HG02798 (cell line): ENCODE data around the gene ANKRD44.

Source experiments
- ATAC-seq: cut with Tn5 transposase; IDR thresholded peaks from one replicate; pipeline ENCODE4 v1.9.1; 2021; ENCODE audit warnings: mild to moderate bottlenecking; ENCODE audit not compliant: unreplicated experiment, poor library complexity

The ANKRD44 gene

DNA sequence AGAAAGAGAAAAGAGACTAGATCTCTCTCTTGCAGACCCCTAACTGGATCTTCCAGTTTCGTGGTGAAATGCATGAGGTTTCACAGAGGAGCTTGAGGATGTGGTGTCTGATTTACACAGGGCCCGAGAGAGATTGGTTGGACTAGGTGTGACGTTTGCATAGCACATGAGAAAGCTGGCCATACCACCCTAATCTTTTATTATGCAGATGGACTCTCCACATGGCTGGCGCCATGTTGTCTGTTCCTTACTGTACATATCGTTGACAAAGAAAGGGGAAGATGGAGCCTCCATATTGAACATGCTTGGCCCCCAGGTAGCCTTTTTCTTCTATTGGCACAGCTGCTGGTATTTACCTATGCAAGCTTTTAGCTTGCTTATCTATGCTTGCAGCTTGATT lies 356.6 kb downstream of the ANKRD44 start:
- no peak for ATAC-seq

DNA sequence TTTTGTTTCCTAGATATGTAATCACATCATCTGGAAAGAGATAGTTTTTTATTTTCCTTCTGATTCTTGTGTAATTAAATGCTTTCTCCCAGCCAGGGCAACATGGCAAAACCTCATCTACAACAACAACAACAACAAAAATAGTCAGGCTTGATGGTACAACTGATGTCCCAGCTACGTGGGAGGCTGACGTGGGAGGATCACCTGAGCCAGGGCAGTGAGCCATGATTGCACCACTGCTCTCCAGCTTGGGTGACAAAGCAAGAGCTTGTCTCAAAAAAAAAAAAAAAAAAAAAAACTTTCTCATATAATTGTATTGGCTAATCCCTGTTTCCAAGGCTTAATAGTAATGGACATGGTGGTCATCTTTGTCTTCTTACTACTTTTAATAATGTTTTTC lies 357.6 kb downstream of the ANKRD44 start:
- no peak for ATAC-seq

DNA sequence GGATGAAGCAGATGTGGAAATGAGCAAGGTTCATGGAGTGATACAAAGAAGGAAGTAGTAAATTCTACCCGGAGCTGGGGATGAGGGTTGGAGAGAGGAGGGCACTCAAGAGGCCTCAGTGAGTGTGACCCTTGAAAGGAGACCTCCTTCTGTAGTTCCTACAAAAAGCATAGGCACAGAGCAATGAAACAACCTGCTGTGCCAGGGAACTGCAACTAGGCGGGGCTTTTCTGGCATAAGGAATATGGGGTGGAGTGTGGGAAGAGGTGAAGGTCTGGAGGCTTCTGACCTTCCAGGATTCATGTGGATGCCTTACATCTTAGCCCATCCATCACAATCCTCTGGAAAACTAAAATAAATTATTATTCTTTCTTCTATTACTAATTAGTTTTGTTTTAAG lies 358.6 kb downstream of the ANKRD44 start:
- ATAC-seq, result no peak

DNA sequence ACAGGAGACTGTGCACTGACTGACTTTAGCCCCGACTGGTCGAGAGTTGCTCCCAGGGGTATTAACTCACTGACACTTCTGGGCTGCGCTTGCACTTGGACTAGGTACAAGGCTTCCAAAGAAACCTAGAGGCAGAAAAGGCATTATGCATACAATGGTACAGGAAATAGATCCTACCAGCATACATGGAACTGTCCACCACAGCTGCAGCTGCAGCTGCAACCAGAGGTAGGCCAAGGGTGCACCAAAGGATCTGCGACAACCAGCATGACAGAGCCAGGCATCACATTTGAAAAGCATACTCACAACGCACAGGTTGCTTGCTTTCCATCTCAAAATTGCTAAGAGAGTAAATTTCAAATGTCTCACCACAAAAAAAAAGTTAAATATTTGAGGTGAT lies 361.5 kb downstream of the ANKRD44 start:
- no peak for ATAC-seq

DNA sequence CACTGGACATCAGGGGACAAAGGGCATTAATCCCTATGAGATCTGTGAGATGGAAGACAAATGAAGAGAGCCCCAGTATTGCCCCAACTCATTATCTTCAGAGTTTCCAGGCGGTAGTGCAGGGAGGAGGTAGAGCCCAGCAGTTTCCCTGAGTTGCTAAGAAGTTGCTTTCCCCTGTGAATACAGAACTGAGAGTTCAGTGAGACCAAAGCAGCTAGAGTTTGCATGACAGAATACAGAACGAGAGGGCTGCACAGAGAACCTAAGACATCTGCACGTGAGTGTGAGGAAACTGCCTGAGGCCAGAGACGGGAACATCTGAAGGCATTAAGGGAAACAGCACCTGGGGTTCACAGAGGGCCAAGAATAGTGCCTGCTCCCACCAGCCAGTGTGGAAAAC lies 366.0 kb downstream of the ANKRD44 start:
- peak; percentile 94 for ATAC-seq

DNA sequence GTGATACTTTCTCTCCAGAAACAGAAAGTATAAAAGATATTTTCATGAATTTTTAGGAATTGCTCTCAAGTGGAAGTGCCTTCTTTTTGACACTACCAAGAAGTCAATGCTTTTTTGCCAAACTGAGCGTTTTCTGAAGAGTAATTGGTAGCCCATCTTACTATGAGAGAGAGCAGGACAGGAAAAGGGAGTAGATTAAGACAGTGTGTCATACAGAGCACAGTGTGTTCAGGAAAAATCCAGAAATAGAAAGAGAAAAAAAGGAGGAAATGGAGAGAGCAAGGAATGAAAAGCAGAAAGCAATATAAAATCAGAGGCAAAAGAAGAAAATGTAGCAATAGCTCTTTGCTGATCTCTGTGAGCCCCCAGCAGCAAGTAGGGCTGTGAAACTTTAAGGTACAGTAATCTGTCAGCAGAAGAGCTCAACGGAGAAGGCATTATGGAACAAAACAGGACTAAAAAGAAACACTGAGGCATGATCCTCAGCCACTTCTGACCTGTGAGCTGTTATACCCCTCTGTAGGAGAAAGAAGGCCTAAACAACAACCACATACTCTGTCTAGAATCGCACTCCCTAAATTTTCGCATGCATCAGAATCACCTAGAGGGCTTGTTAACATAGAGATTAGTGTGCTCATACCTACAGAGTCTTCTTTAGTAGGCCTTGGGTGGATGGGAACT lies 369.0 kb downstream of the ANKRD44 start:
- no peak for ATAC-seq

DNA sequence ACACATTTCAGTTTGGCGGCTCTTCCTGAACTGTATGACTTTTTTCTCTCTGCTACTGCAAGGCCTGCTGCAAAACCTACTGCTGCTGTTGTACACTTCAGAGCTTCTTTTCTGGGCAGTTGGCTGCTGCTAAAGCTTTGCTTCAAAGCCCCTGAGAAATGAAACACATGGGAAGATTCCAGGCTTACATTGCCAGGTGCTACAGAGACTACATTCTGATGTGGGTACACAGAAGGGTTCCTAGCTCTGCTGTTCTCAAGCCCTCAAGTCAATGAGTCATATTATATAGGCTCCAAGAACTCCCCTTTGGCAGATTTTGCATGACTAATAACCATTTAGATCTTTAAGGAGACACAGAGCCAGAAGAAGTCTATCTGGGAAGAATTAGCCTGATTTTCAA lies 371.2 kb downstream of the ANKRD44 start:
- ATAC-seq, result no peak
